Endometrial microvascular endothelial cells (primary cell): ENCODE results near the gene TRMT10A. TPM values are rescaled to one million over a fixed set of nuclear protein-coding genes. Genes with fewer than 3 reads are reported as not detected.

Experiments
- in situ Hi-C: cut with HindIII; loops from 2 replicates; pipeline ENCODE4 v1.10.0; 2017; ENCODE audit warnings: low sequenced_read_pairs, low pct_unique_long_range_greater_than_20kb; ENCODE audit errors: inconsistent ontology term
- total RNA-seq: library from RNA; depleted of rRNA; stranded (reverse); fragments of >200 nt; gene quantifications from one replicate; pipeline ENCODE4 v1.2.3, GENCODE V29; 2015; ENCODE audit errors: inconsistent ontology term

The TRMT10A gene, protein sequence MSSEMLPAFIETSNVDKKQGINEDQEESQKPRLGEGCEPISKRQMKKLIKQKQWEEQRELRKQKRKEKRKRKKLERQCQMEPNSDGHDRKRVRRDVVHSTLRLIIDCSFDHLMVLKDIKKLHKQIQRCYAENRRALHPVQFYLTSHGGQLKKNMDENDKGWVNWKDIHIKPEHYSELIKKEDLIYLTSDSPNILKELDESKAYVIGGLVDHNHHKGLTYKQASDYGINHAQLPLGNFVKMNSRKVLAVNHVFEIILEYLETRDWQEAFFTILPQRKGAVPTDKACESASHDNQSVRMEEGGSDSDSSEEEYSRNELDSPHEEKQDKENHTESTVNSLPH
- 13.7 TPM for total RNA-seq

DNA sequence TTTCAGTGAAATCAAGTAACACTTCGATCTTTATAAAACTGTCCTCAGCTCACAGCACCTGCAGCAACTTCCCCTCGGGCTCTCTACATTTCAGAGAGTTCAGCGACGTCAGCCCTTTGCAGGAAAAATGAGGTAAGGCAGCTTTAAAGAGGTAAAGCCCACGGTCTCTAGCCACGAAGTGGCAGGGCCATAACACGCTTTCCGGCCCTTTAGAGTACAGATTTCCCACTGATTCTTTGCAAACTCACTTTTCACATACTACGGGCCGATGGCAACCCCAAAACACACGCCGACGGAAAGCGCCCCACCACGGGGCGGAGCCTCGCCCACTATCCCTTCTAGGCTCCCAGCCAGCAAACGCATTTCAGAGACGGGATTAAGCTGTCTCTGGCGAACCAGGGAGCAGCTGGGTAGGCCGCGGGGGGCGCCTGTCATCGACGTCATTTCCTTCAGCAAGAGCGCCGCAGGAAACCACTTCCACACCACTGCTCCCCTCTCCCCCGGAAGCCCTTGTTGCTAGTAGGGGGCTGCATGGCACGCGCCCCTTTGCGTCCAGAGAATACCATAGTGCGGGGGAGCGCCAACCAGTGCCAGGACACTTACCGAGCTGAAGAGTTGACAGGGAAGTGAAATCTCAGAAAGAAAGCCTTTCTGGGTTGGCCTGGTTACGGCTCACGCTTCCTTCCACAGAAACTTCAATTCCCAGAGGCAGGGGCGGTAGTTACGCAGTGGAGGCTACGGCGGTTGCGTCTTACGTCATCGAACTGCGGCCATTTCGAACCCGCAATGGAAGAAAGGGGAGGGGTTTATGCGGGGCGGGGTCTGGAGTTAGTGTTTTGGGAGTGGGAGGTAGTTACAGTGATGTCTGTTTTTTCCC, at the start of gene TRMT10A:
Gene TRMT10A, minus strand, starts transcription at position 730 of the 877 bp plus-strand sequence. CDS start 4,701 bp downstream, outside the sequence.
- in situ Hi-C loops: no loop called here

GRCh38 chr4:99612704-99613103, 48.9 kb upstream of the TRMT10A start:
- in situ Hi-C loops: no loop called here

- in situ Hi-C loops: no loop called here
Observed at GRCh38 chr4:99612281-99612680, 48.4 kb upstream of the TRMT10A start.

DNA sequence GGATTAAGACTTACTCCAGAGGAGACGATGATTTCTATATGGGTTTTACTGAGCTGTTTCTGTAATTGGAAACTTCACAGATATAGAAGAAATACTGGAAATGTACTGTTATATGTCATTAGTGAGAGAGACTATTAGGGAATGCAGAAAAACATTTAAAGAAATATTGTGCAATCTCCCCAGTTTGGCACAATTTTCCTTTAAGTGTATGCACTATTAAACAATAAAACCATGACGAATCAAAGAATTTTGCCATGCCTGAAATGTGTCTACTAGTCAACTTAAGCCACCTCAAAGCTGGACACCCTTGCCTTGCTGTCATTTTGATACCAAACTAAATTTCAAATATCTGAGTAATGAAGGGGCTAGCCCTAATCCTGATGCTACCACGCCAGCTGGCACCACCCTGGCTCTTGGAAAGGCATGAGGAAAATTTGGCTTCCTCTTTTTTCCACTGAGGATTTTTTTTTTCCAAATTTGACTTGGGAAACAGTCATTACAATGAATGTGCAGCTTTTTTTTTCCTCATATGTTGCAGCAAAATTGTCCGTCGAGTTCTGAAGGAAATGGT, 46.9 kb upstream of the TRMT10A start:
- in situ Hi-C loops: no loop called here

GRCh38 chr4:99608417-99608816, 44.6 kb upstream of the TRMT10A start:
- in situ Hi-C loops: no loop called here

DNA sequence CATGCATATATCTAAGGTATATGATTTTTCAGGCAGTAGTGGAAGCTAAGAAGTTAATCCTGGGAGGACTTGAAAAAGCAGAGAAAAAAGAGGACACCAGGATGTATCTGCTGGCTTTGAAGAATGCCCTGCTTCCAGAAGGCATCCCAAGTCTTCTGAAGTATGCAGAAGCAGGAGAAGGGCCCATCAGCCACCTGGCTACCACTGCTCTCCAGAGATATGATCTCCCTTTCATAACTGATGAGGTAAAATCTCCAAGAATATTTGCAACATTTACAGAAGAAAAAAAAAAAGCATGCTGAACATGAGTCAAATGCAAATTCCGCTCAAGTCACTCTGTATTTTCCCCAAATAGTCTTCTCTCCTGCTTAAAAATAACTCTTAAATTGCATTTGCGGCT, 42.9 kb upstream of the TRMT10A start:
- in situ Hi-C loops: no loop called here

GRCh38 chr4:99594818-99595217, 31.0 kb upstream of the TRMT10A start:
- in situ Hi-C loops: no loop called here

DNA sequence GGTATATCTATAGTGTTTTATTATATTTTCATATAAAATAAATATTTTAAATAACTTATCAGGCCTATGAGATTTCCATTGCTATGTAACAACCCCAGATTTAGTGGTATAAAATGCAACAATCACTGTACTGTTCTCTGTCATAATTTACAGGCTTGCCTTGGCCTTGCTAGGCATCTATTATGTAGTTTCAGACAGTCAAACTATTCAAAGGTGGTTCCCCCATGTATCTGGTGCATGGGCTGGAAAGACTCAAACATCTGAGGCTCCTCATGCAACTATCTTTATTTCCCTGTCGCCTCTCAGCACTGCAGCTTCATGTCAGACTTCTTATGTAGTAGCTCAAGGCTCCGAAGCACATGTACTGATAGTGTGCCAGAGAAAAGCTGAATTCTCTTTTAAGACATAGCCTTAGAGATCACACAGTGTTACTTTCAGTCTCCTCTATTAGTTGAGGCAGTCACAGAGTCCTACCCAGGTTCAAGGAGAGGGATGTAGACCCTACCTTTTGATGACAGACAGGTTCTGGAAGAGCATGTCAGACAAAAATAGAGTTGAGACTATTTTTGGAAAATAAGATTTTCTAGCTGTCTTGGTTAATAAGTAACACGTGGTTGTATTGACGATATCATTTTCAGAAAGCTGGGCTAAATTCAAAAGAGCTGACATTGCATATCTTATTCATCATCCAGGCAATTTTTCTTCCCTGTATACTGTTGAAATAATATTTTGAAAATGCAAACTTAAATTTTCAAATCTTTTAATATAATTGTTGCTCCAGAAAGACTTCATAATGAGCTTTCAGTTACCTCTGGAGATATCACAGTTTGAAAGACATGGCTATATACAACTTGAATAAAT, 30.2 kb upstream of the TRMT10A start:
- in situ Hi-C loops: no loop called here

DNA sequence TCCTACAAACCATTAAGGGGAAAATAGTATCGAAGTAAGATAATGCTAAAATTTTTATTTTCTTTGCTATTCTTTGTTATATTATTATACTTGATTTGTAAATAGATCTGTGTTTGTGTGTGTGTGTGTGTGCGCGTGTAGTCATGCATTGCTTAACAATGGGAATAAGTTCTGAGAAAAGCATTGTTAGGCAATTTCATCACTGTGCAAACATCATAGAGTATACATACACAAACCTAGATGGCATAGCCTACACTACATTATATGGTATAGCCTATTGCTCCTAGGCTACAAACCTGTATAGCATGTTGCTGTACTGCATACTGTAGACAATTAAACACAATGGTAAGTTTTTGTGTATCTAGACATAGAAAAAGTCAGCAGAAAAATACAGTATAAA, 27.9 kb upstream of the TRMT10A start:
- in situ Hi-C loops: no loop called here

DNA sequence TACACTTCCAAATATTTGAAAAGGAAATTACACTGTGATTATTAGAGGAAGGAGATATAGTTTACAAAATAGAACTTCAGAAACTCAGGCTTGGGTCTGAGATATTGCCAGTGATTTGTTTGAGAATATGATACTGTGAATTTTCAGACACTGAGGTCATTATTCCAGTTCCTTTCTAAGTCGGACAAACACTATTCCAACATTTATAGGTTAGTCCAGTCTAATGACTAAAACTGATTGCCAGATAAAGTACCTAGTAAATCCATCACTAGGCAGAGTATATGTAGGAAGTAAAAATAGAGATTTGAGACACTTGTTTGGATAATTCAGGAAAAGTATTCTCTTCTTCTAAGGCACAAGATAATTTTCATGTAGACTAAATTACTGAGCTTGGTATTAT, 24.0 kb upstream of the TRMT10A start:
- in situ Hi-C loops: no loop called here

GRCh38 chr4:99587309-99587708, 23.5 kb upstream of the TRMT10A start:
- in situ Hi-C loops: no loop called here

- in situ Hi-C loops: no loop called here
Observed at GRCh38 chr4:99586797-99587196, 23.0 kb upstream of the TRMT10A start.

DNA sequence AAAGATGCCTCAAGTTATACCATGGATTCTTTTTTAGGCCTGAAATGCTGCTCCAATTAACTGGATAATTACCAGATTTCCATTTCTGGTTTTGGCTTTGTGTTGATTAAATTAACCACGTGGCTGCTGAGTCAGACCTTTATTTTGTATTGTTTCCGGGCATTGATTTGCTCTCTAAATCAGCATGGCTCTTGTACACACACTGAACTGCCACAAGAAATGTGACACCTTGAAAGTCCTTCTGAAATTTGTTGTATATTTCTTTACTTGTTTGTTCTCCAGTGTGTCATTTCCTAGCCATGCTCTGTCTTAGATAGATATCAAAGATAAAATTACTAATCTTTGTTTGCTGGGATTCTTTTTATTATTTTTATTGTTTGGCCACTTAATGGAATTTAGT, 22.5 kb upstream of the TRMT10A start:
- in situ Hi-C loops: no loop called here

DNA sequence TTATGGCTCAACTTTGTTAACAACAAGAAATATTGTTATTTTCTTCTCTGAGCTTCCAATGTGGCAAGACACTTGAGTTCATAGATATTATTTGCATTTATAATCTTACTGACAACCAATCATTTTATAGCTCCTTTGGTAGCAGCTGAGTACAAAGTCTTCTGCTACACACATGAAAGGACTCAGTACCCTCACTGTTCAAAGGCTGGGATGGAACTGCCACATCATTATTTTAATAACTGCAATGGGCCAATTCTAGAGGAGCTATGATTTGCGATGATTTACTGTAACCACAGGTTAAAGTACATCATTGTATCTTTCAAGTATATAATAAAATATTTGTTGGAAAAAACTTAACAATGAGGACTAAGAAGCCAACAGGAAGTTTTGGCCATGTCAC, 21.7 kb upstream of the TRMT10A start:
- in situ Hi-C loops: no loop called here

DNA sequence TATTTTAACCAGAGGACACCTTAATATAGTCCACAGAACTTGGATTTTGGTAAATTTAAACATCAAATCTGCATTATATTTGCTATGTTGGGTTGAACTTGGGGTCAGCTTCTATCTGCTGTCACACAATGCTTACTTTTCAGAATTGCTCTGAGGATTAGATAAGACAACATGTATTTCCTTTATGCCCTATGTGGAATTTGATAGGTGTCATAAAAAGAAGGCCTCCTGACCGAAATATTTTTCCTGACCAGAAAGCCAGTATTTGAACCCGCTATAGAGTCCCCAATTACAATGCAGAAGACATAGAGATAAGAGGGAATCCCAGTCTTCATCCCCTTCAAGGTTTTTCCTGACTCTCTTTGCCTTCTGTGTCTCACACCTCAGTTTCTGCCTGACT, 14.9 kb upstream of the TRMT10A start:
- in situ Hi-C loops: no loop called here

DNA sequence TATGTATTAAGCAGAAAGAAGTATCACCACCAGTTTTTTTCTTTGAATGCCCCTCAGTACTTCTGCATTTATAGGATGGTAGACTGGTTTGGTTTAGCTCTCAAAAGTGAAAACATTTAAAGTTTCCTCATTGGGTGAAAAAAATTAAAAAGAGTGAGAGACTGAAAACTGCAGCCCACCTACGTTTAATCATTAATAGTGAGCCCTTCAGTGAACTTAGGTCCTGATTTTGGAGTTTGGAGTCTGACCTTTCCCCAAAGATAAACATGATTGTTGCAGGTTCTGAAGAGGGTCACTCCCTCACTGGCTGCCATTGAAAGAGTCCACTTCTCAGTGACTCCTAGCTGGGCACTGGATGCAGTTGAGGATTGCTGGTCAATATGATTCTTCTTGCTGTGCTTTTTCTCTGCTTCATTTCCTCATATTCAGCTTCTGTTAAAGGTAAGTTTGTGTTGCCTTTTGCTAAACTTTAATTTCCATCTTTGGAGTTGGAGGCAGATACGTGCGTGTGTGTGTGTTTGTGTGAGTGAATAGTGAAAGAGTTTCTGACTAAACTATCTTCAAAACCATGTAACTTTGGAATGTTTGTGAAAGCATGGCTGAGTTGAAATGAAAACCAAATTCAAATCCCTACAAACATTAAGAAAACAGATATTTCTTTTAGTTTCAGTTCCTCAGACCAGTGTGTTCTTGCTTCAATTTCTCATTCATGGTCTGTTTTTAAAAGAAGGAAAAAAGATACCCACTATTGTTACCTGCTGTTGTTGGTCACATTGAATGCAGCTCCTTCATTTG, 10.9 kb upstream of the TRMT10A start, which contains the start of gene MTTP:
Gene MTTP, plus strand, starts transcription at position 295 of the 795 bp plus-strand sequence. Its CDS starts 86 bp downstream, at position 381.
- in situ Hi-C loops: no loop called here

GRCh38 chr4:99573735-99574368, 10.0 kb upstream of the TRMT10A start:
- in situ Hi-C loops: no loop called here
